Thoracic aorta (tissue), 2 donors: Measurements from ENCODE around the gene KRTAP10-12. TPM values are rescaled to one million over a fixed set of nuclear protein-coding genes. Genes with fewer than 3 reads are reported as not detected.

Experiments used
- ATAC-seq: fragments of 150-250 bp; one replicate; pipeline ENCODE4 v1.8.0; 2017; ENCODE audit warnings: low read depth; ENCODE audit not compliant: insufficient number of reproducible peaks, low FRiP score
- DNase-seq: peaks from one replicate; pipeline ENCODE4 v3.0.0-alpha.2; 2020; ENCODE audit warnings: low spot score
- H3K27ac ChIP-seq, 2 donors: fragments of 200-600 bp; sonication (generic); 1 replicate in 1 of 2; 2 replicates in 1 of 2; pipeline ENCODE4 v1.5.1; 2016; ENCODE audit warnings: mild to moderate bottlenecking in 2 of 2, moderate library complexity in 2 of 2
- H3K27me3 ChIP-seq: fragments of 200-600 bp; sonication (generic); replicated peaks from 2 replicates; pipeline ENCODE4 v1.6.0; 2016; ENCODE audit warnings: mild to moderate bottlenecking; ENCODE audit not compliant: insufficient read depth
- H3K36me3 ChIP-seq: fragments of 200-600 bp; sonication (generic); one replicate; pipeline ENCODE4 v1.5.1; 2016
- H3K4me1 ChIP-seq, 2 donors: fragments of 200-600 bp; sonication (generic); 1 replicate in 1 of 2; 2 replicates in 1 of 2; pipeline versions ENCODE4 v1.5.1 to v1.6.0; 2016; ENCODE audit warnings: low read depth in 2 of 2, mild to moderate bottlenecking in 1 of 2; ENCODE audit not compliant: control insufficient read depth in 1 of 2
- H3K4me3 ChIP-seq: fragments of 200-600 bp; sonication (generic); 2 replicates; pipeline ENCODE4 v1.5.1; 2016; ENCODE audit warnings: mild to moderate bottlenecking
- H3K9me3 ChIP-seq: fragments of 200-600 bp; sonication (generic); 2 replicates; pipeline ENCODE4 v1.5.1; 2016
- CTCF ChIP-seq: fragments of 200-600 bp; sonication (generic); IDR thresholded peaks from one replicate; pipeline ENCODE4 v1.5.1; 2019; ENCODE audit warnings: antibody characterized with exemption
- total RNA-seq, 2 donors: library from RNA; depleted of rRNA; stranded (reverse); fragments of >200 nt; gene quantifications; one replicate each; pipeline versions ENCODE4 v1.1.0 to v1.2.3, GENCODE V29; 2016

Gene KRTAP10-12
- total RNA-seq, 2 donors from 2014 or later: not detected

- Histone ChIP-seq H3K27me3 (no peaks in the 10 kb centered on the region), H3K4me3 (no peak overlapping the region)
- no peak for DNase-seq
These were observed 1.1 kb downstream of the KRTAP10-12 start for GRCh38 chr21:44697811-44698734.

DNA sequence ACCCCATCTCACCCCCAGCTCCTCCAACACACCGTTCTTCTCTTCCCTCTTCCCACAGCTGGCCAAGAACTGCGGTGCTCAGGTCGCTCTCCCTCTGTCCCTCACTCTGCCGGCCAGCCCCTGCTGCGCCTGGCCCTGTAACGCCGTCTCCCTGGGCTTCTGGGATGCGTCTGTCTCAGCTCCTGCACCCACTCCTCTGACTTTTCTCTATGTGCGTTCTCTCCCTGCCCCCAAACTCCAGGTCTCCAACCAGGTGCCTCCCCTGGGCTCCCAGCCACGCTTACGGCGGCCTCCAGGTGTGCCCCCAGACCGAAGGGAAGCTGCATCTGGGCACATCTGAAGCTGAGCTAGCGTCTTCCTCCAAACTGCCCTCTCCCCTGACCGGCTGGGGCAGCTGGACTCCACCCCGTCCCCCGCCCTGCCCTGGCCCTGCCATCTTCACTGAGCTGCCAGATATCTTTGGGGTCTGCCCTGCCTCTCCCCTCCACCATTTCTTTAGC lies 2.6 kb downstream of the KRTAP10-12 start:
- H3K27me3 ChIP-seq: no peaks in the 10 kb centered on the region
- no peak for DNase-seq
- ATAC-seq: no peak

More at GRCh38 chr21:44697811-44698734, 1.1 kb downstream of the KRTAP10-12 start:
- H3K27ac ChIP-seq: no peak overlapping the region
- H3K36me3 ChIP-seq: no peaks in the 10 kb centered on the region
- no peaks in the 10 kb centered on the region for H3K4me1 ChIP-seq
- no peak for ATAC-seq
- peaks cover 9% of the 10 kb centered on the region for H3K9me3 ChIP-seq
- TF ChIP-seq CTCF: no peak

DNA sequence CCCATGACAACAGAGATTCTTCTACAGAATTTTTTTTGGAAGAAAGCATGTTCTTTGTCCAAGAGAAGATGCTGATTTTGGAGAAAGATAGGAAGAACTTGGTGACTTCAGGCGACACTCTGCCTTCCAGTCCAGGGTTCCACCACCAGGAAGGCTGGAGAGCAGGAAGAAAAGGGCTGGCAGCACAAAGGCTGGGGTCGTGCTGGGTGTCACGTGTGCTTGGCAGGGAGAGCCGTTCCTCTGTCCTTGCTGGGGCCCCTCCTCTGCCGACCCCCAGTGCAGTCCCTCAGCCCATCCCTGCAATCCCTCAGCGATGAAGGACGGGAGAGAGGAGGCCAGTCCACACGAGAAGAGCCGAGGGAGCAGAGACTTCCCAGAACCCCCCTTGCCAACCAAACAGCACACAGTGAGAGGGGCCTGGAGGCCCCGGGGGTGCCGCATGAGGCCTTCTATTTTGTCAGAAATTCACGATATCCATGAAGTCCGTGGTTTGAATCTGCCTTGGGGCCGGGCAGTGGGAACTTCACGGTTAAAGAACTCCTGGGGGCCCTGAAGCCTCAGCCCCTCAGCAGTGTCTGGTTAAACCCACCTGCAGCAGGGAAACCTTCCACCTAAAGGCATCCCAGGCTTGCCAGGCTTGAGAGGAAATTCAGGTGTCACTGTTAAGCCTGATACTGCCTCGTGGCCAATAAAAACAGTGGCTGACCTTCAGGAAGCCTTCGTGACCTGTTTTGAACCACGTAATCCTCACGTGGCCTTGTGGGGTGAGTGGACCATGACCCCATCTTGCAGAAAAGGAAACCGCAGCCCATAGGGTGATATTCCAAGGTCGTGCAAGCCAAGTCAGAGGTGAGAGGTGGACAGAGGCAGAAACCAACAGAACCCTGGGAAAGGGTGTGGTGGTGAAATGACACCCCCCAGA lies 3.4 kb downstream of the KRTAP10-12 start:
- DNase-seq (no peak), ATAC-seq (no peak)
- no peaks in the 10 kb centered on the region for H3K27me3 ChIP-seq
- TF ChIP-seq CTCF: no peak
- H3K27ac ChIP-seq: no peak overlapping the region
- no peaks in the 10 kb centered on the region for H3K4me1 ChIP-seq
- H3K9me3 ChIP-seq: no peaks in the 10 kb centered on the region
- H3K4me3 ChIP-seq: no peak overlapping the region
- no peaks in the 10 kb centered on the region for H3K36me3 ChIP-seq

More for the DNA sequence above, 2.6 kb downstream of the KRTAP10-12 start:
- no peaks in the 10 kb centered on the region for H3K9me3 ChIP-seq
- H3K4me1 ChIP-seq: no peaks in the 10 kb centered on the region
- no peak overlapping the region for H3K4me3 ChIP-seq
- no peaks in the 10 kb centered on the region for H3K36me3 ChIP-seq
- TF ChIP-seq CTCF: no peak
- H3K27ac ChIP-seq: no peak overlapping the region

GRCh38 chr21:44701023-44701400 lies 4.0 kb downstream of the KRTAP10-12 start:
- Histone ChIP-seq H3K4me1 (no peaks in the 10 kb centered on the region), H3K4me3 (no peak overlapping the region), H3K9me3 (no peaks in the 10 kb centered on the region), H3K27ac (no peak overlapping the region), H3K36me3 (no peaks in the 10 kb centered on the region), H3K27me3 (peaks cover under 1% of the 10 kb centered on the region)
- ATAC-seq: no peak
- no peak for TF ChIP-seq CTCF
- no peak for DNase-seq

GRCh38 chr21:44701541-44701940 lies 4.6 kb downstream of the KRTAP10-12 start:
- Histone ChIP-seq H3K4me3 (no peak overlapping the region), H3K36me3 (no peaks in the 10 kb centered on the region), H3K4me1 (no peaks in the 10 kb centered on the region), H3K27me3 (peaks cover 6% of the 10 kb centered on the region), H3K27ac (no peak overlapping the region), H3K9me3 (no peaks in the 10 kb centered on the region)
- ATAC-seq (no peak), DNase-seq (no peak)
- no peak for TF ChIP-seq CTCF
